Measurements from ENCODE around the gene RALY.

RALY gene

DNA sequence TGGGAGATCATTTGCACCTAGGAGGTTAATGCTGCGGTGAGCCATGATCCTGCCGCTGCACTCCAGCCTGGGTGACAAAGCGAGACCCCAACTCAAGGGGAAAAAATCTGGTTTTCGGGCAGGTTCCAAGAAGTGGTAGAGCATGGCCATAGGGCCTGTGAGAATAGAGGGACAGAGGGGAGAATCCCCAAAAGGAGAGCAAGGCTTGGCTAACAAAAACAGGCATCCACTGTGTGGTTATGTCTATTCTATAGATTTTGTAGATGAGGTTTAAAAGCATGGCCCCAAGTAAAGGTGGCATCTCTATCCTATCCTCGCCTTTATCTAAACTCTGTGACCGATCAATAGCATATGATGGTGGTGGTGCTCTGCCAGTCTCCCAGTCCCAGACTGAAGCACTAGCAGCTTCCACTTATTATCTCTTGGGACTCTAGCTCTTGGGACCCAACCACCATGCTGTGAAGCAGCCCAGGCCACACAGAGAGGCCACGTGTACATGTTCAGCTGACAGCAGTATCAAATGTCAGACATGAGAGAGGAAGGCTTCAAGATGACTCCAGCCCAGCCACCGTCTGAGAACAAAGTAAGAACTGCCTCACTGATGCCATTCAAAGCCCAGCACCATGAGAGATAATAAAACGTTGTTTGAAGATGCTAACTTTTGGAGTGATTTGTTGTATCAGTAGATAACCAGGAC lies 90.7 kb downstream of the RALY start:
- DNase-seq: no peak

DNA sequence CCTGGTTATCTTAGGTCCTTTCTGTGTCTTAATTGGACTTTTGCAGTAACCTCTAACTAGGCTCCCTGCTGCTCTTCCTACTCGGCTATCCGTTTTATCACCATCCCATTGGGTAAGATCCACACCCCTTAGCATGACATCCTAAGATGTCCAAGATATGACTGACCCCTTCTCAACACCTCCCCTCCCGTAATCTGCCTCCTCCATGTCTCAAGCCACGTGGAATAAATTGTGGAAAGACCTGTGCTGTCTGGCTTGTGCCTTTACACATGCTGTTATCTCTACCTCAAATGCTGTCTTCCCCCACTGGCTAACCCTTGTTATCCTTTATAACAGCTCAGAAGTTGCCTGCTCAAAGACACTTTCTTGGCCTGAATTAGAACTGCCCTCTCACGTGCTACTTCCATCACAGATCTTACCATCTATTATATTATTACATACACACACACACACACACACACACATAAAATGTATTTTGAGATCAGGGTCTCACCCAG lies 91.9 kb downstream of the RALY start:
- no peak for DNase-seq

DNA sequence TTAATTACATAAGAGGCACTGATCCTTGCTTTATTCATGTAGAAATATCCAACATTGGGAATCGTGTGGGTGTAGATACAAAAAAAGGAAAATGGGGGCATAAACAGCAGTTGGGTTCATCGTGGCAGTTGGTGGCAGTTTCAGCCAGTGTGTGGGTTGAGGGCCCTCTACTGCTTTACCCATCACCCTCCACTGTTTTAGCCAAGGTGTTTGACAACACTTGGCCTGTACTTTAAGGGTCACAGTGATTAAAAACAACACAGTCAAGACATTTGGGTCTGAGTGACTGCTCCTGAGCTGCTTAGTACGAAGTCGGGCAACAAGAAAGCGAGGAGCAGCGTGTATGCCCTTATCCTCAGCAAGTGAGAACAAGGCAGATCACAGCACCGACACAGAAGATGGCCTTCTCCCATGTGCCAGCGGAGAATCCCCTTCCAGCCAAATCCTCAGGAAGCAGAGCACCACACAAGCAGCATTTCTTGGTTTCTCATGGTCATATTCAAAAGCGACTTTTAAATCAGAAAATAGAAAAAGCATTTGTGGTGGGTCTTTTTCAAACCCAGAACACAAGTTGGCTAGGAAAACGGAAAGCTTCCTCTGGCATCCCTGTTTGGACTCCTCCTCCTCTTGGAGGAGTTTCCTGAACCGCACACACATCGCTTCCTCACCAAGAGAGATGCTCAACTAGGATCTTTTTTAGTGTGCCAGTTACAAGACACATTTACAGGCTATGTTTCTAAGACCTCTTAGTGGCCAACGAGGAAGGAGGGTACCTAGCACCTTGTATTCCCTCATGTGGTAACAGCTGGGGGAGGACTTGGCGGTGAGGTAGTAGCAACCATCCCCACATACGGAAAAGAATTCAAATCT lies 94.8 kb downstream of the RALY start:
- DNase-seq: no peak

DNA sequence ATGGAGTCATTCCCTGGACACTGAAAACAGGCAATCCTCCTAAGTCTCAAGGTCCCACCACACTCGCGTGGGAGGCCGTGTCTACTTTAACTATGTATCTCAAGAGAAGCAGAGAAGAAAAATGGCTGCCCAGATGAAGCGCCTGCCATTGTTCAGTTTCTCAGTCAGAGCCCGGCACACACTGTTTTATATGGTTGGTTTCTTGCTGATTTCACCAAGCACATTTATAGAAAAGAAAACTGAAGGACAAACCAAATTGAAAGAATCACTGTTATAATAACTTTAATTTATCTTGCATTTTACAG lies 95.4 kb downstream of the RALY start:
- no peak for DNase-seq

DNA sequence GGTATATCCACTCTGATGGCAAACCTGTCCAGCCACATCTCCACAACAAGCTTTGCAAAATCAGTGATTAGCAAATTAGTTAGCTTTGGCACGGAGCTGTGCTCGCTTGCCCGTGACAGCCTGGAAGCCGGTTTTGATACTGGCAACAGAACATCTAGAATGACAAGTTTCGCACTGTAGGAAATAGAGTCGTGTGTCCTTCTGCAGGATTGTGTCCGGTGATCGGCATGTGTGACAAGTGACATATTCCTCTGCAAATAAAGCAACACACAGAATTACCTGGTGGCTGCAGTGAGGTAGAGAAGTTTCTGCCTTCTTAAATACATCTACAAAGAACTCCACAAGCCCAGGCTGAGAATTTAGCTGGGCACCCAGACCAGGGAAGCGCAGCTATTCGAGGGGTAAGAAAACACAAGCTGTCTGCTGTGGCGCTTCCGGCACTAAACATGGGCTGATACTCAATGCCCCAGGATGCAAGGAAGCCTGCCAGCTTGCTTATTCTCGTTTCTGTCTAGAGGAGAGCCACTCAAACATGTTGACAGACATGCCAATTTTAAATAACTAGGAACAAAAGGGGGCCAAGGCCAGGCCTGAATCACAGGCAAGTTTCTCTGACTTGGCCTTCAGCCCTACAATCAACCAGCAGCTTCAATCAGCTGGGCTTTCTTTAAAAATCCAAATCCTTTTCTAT lies 96.1 kb downstream of the RALY start:
- no peak for DNase-seq

DNA sequence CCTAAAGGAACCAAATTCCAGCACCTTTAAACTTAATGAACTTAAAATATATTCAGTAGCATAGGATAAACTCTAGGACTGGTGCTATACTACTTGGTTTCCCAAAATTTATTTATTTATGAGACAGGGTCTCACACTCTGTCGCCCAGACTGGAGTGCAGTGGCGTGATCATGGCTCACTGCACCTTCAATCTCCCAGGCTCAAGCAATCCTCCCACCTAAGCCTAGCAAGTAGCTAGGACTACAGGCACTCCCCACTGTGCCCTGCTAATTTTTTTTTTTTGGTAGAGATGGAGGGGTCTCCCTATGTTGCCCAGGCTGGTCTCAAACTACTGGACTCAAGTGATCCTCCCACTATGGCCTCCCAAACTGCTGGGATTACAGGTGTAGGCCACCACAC lies 96.9 kb downstream of the RALY start:
- DNase-seq: no peak

DNA sequence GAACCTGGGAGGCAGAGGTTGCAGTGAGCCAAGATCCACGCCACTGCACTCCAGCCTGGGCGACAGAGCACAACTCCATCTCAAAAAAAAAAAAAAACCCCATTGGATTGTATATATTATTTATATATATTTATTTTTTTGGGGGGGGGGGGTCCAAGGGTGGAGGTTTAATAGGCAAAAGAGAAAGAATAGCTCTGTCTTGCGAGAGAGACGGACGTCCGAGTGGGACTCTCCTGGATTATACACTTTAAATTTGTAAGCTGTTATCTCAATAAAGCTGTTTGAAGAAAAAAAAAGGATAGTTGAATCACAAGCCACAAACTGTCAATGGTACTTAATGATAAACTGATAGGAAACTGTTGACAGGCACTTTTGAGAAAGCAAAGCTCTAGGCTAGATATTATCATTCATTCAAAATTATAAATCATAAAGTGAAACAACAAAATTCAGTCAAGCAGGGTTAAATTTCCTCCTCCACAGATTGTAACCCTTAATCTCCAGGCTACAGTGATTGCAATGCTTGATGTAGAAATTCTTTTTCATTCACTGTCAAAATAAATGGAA lies 98.0 kb downstream of the RALY start:
- DNase-seq: no peak

DNA sequence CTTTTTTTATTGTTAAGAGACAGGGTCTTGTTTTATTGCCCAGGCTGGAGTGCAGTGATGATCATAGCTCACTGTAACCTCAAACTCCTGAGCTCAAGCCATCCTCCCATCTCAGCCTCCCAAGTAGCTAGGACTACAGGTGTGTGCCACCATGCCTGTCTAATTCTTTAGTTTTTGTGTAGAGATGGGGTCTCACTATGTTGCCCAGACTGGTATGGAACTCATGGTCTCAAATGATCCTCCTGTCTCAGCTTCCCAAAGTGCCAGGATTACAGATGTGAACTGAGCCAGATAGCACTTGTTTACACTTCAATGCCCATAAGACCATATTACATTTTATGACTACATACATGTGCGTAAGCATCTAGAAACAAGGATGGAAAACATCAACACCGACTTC lies 100.2 kb downstream of the RALY start:
- no peak for DNase-seq

DNA sequence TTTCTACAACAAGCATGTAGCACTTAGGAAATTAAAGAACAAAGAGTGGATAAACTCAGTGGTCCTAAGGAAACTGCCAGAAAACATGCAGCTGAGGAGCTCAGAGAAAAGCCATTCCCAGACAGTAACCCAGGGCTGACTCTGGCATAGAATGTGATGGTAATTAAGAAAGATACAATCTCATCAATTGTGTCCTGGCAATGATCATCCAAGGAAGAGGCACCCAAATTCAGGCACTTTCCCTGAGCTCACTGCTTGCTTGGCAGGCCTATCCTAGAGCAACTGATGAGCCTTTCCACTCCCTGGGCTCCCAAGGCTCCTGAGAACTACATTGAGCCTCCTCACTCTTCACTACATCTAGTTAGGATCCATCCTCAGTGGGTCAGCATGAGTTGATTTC lies 102.1 kb downstream of the RALY start:
- DNase-seq: no peak

DNA sequence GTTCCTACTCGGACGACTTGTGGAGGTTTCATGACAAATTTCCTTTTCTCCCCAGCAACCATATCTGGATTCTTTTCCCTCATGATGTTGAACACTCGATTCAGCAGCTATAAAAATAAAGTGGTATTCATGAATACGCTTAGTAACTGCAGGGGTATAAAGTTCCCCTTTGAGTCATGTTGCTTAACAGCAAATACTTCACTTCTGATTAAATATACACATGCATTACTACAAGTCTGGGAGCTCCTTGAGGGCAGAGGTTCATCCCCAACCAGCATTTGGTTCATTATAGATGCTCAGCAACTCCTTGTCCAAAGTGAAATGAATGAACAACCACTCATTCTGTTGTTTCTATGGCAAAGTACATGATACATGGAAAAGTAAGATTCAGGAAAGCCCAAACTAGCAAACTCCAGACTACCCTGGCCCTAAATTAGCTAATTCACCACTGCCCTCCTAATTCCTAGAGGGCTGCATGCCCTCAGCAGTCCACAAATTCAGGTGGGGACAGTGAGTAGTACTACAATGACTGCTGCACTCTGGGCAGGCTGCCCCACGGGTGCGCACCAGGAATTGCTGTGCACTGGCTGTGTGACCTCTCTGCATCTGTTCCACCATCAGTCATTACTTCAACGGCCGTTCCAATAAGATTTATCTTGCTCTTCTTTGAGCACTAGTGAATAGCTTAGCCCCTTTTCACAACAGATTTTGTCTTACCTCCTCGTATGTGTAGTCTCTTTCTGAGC lies 103.2 kb downstream of the RALY start:
- no peak for DNase-seq

DNA sequence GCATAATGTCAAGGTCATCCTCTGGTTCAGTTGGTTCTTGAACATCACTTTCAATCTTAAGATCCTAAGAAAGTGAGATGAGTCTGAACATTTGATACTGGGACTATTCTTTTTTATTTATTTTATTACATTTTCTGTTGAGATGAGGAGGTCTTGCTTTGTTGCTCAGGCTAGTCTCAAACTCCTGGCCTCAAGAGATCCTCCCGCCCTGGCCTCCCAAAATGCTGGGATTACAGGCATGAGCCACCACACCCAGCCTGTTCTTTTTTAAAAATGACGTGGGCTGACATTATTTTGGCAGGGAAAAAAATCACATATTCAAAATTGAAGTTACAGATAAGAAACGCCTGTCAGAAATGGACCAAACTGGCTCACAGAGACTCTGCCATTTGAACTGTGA lies 104.9 kb downstream of the RALY start:
- no peak for DNase-seq

DNA sequence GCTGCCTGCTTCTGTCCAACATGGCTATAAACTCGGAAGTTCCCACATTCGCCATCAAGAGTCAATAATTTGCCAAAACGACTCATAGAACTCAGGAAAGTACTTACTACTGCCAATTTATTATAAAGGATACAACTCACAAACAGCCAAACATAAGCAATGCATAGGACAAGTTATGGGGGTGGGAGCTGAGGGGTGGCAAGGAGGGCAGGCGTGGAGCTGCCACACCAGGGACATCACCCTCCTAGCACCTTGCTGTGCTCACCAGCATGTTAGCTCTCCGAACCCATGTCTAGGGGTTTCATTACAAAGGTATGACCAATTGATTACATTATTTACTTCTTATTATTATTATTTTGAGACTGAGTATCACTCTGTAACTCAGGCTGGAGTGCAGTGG lies 106.0 kb downstream of the RALY start:
- no peak for DNase-seq

DNA sequence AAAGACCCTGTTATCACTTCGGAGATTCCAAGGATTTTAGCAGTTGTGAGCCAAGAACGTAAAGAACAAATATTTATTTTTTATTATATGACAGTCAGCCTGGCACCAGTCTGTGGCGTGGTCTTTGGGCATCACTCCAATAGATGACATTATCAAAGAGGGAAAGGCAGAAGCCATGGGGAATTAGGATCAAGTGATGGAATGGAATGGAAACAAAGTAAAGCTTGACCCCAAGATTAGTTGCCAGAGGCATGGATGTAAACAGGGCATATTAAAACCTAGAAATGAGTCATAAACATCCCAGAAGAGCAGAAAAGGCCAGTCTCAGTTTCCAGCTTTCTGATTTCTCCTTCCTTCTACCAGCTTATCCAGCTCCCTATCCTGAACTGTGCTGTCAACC lies 106.9 kb downstream of the RALY start:
- no peak for DNase-seq

DNA sequence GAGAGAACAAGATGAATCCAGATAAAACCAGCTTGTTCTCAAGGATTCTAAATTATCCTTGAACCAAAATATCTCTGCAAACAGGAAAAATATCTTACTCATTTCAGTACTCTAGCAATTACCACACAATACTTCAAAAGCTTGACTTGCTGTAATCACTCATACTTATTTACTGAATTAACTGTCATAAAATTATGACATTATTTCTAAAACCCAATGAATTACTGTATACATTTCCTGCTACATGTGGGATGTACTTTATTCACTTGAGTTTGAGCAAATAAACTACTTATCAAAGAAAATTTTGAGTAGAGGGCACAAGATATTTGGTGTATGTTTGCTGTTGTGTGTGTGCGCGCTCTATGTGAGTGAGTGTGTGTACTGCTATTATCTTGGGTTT lies 108.6 kb downstream of the RALY start:
- DNase-seq: no peak

DNA sequence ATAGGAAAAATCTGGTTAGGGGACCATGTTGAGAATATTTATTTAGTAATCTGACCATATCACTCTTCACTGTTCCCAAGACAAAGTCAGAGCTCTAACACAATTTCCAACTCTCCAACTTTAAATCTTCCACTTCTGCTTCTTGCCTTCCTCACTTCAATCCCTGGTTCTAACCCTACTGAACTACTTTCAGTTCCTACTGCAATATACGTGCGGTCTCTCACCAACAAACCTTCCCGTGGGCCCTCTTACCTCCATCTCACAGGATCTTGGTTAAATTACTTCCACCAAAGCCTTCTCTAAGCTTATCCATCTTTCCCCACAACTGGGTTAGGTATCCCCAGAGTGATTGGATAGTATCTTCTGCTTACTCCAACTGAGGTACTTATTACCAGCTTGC lies 110.3 kb downstream of the RALY start:
- no peak for DNase-seq

DNA sequence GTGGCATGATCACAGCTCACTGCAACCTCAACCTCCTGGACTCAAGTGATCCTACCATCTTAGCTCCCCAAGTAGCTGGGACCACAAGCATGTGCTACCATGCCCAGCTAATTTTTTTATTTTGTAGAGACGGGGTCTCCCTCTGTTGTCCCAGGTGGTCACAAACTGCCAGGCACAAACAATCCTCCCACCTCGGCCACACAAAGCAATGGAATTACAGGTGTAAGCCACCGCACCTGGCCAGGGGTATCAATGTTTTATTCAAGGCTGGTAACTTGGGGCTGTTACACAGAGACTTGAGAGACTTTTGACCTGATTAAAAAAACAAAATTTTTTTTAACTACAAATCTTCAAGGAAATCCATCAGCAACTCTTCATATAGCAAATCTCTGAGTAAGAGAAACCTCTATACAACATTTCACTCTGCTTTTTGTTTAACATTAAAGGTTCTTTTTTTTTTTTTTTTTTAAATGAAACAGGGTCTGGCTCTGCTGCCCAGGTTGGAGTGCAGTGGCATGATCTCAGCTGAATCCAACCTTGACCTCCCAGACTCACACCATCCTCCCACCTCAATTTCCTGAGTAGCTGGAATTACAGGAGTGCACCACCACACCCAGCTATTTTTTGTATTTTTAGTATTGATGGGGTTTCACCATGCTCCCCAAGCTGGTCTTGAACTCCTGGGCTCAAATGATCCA lies 112.4 kb downstream of the RALY start:
- no peak for DNase-seq

DNA sequence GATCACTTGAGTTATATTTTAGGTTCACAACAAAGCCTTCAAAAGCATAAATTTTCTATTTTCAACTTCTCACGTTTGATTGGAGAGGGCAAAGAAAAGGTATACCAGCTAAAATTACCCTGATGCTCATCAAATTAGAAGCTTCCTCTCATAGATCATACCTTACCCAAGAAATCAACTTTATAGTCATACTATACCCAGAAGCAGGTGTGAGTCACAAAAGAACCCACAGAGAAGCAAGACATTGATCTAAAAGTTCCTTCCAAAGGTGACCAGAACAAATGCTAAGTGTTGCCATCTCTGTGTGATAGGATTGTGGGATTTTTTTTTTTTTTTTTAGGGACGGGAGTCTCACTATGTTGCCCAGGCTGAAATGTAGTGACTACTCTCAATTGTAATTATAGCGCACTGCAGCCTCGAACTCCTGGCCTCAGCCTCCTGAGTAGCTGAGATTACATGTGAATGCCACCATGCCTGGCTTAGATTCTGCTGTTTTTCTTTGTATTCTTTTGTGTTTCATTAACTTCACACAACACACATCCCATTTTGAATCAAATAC lies 115.0 kb downstream of the RALY start:
- no peak for DNase-seq

DNA sequence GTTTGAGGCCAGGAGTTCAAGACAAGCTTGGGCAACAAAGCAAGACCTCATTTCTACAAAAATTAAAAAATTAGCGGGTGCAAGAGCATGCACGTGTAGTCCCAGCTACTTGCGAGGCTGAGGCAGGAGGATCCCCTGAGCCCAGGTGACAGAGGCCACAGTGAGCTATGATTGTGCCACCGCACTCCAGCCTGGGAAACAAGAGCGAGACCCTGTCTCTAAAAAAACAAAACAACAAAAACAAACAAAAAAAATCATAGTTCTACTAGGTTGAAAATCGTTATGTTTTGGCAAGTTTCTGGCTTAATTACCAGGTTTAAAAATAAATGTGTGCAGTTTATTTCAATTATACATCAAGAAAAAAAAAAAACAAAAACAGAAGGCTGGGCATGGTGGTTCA lies 115.7 kb downstream of the RALY start:
- DNase-seq: no peak

DNA sequence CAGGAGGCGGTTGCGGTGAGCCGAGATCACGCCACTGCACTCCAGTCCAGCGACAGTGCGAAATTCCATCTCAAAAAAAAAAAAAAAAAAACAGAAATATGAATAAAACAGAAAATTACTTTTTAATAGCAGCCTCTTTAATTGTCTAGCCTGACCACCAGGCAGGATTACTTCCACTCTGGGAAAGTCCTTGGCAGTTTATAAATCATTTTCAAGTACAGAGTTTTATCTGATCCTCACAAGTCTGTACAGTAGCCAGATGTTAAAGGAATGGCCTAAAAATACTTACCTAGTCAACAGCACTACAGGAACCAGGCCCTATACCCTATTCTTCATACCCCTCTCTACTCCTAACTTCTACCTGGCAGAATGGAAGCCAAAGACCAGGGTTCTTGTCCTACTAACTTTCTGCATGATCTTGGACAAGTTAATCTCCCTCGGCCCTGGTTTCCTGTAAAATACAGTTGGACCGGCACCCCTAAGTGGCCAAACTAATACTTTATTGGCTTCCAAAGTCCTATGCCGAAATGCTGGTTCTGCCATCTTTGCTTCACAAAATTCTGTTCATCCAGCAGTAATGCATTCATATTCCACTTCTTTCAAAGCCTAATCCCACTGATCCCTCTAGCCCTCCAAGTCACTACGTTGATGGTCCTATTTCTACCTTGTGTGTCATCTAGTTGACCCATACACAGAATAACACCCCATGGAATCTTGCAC lies 116.5 kb downstream of the RALY start:
- no peak for DNase-seq

DNA sequence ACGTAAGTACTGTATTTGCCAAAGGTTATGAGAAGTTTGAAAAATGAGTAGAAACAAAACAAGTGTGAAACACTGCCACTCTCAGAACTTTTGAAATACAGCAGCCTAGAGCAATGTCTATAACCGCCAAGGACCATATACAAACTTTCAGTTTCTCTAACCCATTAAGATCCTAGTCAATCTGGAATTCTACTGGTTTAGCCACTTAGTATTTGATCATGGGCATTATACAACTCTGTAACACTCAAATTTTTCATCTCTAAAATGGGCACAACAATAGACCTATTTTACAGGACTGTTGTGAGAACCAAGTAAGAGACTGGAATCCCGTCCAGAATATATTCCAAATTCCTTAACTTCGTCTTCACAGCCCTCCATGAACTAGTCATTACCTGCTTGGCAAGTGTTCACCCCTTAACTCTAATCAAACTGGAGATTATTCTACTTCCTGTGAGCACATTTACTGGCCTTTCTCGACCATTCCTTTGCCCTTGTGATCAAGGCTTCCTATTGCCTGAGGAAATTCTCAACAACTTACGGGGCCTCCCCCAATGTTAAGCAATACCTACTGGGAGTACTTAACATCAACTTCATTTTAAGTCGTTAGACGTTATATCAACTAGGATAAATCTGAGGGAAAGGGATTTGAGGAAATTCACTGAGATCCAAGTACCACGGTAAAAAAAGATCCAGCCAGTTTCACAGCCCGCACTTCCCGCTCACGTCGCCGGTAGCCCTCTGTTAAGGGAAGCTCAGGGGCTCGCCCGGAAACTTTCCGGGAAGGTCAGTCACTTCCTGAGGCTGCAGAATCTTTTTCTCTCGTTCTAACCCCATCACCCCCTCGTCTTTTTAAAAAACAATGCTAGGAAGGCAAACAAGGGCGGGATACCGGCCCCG lies 117.3 kb downstream of the RALY start:
- peak in 1 of 2 donors; percentile 37 for DNase-seq
